NCI-H2196 (cell line): ENCODE measurements around the gene DYNLT4.
"Not testable (repeated sequence)": the region's sequence is repeated elsewhere in the genome, so short reads cannot be mapped to it uniquely, and the experiment has no call there.

Source experiments
- DNase-seq: peaks from one replicate; lab custom pipeline; 2025; ENCODE audit not compliant: unreplicated experiment; lab: John Stamatoyannopoulos, UW

DYNLT4 gene

DNA sequence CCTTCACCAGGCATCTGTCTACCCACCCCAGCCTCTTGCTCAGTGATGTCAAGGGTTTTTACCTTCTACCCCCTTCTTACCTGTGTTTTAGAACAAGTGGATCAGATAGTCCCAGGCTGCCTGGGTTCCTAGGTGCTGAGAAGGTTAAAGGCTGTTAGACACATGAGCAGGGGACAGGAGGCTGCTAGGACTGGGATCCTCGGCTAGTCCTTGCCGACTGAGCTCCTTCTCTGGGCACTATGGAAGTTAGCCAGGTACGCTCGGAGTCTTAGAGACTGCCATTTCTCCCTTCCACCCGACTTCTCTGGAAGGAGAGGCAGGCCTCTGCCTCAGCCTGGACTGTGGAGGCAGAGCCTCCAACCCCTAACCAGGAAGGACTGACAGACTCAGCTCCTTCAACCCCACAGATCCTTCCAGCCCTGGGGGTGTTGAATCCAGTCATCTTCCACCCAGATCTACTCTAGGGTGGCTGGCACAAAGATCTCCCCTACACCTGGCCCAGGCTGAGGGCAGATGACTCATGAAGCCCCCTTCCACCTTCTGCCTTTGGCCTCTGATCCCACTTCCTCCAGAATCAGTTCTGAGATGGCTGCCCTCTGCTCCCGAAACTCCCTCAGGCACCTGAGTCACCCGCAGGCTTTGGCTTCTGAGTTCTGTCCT, at the start of gene DYNLT4:
TSS of gene DYNLT4 (minus strand) at position 648 of the 660 bp plus-strand sequence. CDS start 683 bp downstream, outside the sequence.
- no peak for DNase-seq

DNA sequence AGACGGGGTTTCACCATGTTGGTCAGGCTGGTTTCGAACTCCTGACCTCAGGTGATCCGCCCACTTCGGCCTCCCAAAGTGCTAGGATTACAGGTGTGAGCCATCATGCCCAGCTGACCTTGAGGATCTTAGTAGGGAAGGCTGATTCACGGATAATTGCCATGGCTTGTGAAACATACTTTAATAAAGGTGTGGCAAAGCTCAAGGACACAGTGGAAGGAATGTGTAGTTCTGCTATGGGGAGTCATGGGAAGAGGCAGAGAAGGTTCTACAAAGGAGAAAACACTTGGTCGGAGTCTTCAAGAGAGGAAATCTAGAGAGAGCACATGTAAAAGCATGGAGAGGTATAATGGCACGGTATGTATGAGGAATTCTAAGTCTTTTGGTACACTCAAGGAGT, 48.6 kb upstream of the DYNLT4 start:
- DNase-seq: no peak

DNA sequence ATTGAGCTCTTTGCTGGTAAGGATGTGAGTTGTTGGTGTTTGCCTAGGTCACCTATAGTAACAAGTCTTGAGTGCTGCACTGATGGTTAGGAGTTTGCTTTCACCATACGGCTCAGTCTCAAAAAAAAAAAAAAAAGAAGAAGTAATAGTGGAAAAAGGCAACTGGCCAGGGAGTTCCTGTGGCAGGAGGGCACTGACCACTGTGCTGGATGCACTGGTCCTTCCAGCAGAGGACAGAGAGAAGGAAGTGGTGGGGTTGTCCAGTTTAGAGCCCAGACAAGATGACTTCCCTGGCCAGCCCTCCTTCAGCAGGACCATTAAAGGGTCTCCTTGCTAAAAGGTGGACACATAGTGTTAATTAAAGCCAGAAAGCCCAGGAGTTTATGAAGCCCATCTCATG, 47.8 kb upstream of the DYNLT4 start:
- no peak for DNase-seq

GRCh38 chr1:44853201-44853600, 46.0 kb upstream of the DYNLT4 start:
- DNase-seq: no peak

GRCh38 chr1:44851308-44851707, 44.2 kb upstream of the DYNLT4 start:
- no peak for DNase-seq

DNA sequence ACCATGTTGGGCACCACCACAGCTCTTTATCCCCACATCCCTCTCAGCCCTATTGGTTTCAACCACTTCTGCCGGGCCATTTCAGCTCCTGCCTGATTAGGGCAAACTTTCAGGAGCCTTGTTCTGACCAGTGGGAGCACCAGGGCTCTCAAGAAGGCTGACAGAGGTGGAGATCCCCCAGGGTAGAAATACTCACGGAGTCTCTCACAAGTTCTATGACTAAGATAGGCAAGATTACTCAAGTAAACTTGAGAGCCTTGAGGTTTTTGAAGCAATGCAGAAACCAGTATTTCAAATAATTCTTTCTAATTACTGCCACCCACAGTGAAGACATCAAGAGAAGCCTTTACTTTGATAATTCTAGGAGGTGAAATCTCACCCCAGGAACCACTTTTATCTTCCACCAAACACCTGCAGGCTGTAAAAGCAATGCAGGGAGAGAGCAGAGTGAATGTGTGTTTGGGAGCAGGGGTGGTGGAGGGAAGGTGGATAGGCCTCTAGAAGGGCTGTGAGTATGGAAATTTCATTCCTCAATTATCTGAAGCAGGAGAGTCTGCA, 42.5 kb upstream of the DYNLT4 start:
- no peak for DNase-seq

GRCh38 chr1:44848456-44849181, 41.5 kb upstream of the DYNLT4 start:
- DNase-seq: no peak

- DNase-seq: no peak
These were observed 40.7 kb upstream of the DYNLT4 start for GRCh38 chr1:44847845-44848244.

DNA sequence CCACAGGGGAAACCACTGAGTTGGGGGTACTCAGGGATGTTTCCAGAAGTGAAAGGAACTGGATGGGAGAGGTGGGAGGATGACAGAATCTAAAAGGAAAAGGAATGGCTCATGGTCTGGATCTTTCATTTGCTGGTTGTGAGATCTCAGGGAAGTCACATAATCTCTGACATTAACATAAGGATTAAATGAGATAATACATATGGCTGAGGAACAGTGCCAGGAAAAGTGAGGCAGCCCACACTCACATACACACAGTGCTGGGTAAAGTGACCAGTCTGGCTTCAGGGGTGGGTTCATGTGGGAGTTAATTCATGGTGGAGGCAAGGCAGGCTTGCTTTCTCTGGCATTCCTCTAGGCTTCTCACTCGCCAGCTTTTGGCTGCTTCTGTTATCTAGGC, 39.8 kb upstream of the DYNLT4 start:
- DNase-seq: no peak

- peak; percentile 14 for DNase-seq
These were observed 35.9 kb upstream of the DYNLT4 start, which contains the start of gene PTCH2 for GRCh38 chr1:44842862-44843655. TSS of gene PTCH2 (minus strand) at chr1:44843253. CDS start at chr1:44842932, 321 bp downstream.

DNA sequence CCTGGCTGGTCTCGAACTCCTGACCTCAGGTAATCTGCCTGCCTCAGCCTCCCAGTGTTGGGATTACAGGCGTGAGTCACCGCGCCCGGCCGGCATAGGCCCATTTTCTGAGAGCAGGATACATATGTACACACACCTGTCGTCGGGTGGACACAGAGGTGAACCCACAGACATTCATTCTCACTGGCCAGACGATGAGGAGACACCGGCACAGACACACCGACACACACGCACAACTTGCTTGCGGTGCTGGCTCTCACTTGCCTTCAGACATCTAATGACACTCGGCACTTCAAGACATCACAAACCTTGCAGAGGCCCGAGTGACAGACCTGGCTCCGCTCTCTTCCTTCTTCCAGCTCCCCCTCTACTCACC, 35.3 kb upstream of the DYNLT4 start:
- DNase-seq: no peak

DNA sequence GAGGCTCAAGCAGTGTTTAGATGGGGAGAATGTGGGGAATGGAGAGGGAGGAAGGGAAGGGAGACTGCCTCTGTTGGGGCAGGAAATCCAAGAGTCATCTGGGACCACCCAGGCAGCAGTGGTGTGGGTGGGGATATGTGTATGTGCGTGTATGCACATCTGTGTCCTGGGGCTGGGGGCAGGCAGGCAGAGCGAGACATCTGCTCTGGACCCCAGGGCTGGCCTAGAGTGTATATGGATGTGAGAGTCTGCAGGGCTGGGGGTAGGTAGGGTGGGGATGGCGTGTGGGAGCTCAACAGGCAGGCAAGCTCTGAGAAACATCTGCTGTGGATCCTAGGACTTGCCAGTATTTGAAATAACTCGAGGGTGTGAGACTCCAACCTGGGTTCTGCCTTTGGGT, 32.4 kb upstream of the DYNLT4 start:
- no peak for DNase-seq

GRCh38 chr1:44838294-44838693, 31.1 kb upstream of the DYNLT4 start:
- not testable (repeated sequence) for DNase-seq

GRCh38 chr1:44835738-44836675, 28.9 kb upstream of the DYNLT4 start:
- DNase-seq: peak; percentile 85

- no peak for DNase-seq
These were observed 27.2 kb upstream of the DYNLT4 start for GRCh38 chr1:44834328-44834727.

GRCh38 chr1:44832056-44832705, 25.0 kb upstream of the DYNLT4 start:
- DNase-seq: no peak

DNA sequence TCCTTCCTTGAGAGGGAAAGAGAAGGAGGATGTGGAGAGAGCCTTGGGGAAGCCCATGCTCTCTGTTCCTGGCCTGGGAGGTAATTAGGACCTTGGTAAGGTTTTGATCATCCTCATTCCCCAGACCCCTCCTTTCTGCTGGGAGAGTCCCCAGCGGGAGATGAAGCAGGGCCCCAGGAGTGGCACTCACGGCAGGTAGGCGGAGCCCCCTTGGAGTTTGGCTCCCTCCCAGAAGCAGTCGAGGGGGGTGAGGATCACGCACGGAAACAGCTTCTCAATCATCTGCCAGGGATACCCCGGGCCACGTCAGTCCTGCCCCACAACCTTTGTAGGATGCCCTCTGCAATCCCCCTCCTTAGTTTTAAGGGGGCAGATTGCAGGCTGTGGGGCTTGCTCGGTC, 24.4 kb upstream of the DYNLT4 start:
- DNase-seq: no peak

GRCh38 chr1:44830900-44831304, 23.8 kb upstream of the DYNLT4 start:
- no peak for DNase-seq

GRCh38 chr1:44829506-44830384, 22.6 kb upstream of the DYNLT4 start:
- no peak for DNase-seq
